ENCODE measurements around the gene DIAPH2. TPM values are rescaled to one million over a fixed set of nuclear protein-coding genes. Genes with fewer than 3 reads are reported as not detected.
A peak's percentile ranks its signal among the peaks of the same experiment; 100 is the strongest.

The DIAPH2 gene
- total and polyA plus RNA-seq, 8 donors: 1.9 to 10.0 (median 5.9) TPM

GRCh38 chrX:97446298-97446882 is 761.7 kb downstream of the DIAPH2 start:
- intact Hi-C loops (cut with DNase I): no loop called here
- no peak for DNase-seq
- peak; percentile 87 for FAIRE-seq
- Histone ChIP-seq H3K4me1 (no peaks in the 10 kb centered on the region), H3K4me3 (no peak overlapping the region), H3K27ac (no peak overlapping the region), H3K27me3 (peaks cover 0 to 6% (median 0%) of the 10 kb centered on the region in 4 donors), H3K36me3 (no peaks in the 10 kb centered on the region), H3K9me3 (no peaks in the 10 kb centered on the region)
- no peak for ATAC-seq
- peak in 1 of 4 donors; percentile 13 for TF ChIP-seq CTCF (IDR thresholded peaks at IDR 0.05)
- 51 to 58% methylated on average over 1 of the region's 1 CpG for WGBS, 2 donors

GRCh38 chrX:97447306-97447705 is 762.7 kb downstream of the DIAPH2 start:
- H3K4me3 ChIP-seq: no peak overlapping the region
- TF ChIP-seq CTCF (IDR thresholded peaks at IDR 0.05): no peak
- WGBS, 2 donors: 73 to 97% methylated on average over 5 of the region's 5 CpGs
- ATAC-seq (no peak), DNase-seq (no peak), FAIRE-seq (no peak)
- intact Hi-C loops (cut with DNase I): no loop called here
- H3K36me3 ChIP-seq: no peaks in the 10 kb centered on the region
- H3K27ac ChIP-seq: no peak overlapping the region
- H3K9me3 ChIP-seq: no peaks in the 10 kb centered on the region
- H3K4me1 ChIP-seq: no peaks in the 10 kb centered on the region
- H3K27me3 ChIP-seq: peaks cover 0 to 9% (median 0%) of the 10 kb centered on the region in 4 donors

GRCh38 chrX:97452283-97452682 is 767.6 kb downstream of the DIAPH2 start:
- no peaks in the 10 kb centered on the region for H3K9me3 ChIP-seq
- DNase-seq: no peak
- FAIRE-seq: no peak
- peaks cover 0 to 9% (median 0%) of the 10 kb centered on the region in 4 donors for H3K27me3 ChIP-seq
- intact Hi-C loops (cut with DNase I): no loop called here
- TF ChIP-seq CTCF (IDR thresholded peaks at IDR 0.05): no peak
- H3K36me3 ChIP-seq: no peaks in the 10 kb centered on the region
- no peak for ATAC-seq
- no peak overlapping the region for H3K27ac ChIP-seq
- H3K4me1 ChIP-seq: no peaks in the 10 kb centered on the region
- no peak overlapping the region for H3K4me3 ChIP-seq

- Histone ChIP-seq H3K4me1 (no peaks in the 10 kb centered on the region), H3K27ac (no peak overlapping the region), H3K36me3 (no peaks in the 10 kb centered on the region), H3K27me3 (peaks cover 0 to 2% (median 0%) of the 10 kb centered on the region in 4 donors), H3K9me3 (no peaks in the 10 kb centered on the region), H3K4me3 (no peak overlapping the region)
- ATAC-seq (no peak), DNase-seq (no peak), FAIRE-seq (no peak)
- intact Hi-C loops (cut with DNase I): no loop called here
- TF ChIP-seq CTCF (IDR thresholded peaks at IDR 0.05): no peak
- 98 to 100% methylated on average over 1 of the region's 1 CpG for WGBS, 2 donors
These were observed 777.1 kb downstream of the DIAPH2 start for GRCh38 chrX:97461763-97462162.

- Histone ChIP-seq H3K27me3 (peaks cover 0 to 9% (median 0%) of the 10 kb centered on the region in 4 donors), H3K4me1 (no peaks in the 10 kb centered on the region), H3K9me3 (no peaks in the 10 kb centered on the region), H3K4me3 (no peak overlapping the region), H3K36me3 (no peaks in the 10 kb centered on the region), H3K27ac (no peak overlapping the region)
- no peak for TF ChIP-seq CTCF (IDR thresholded peaks at IDR 0.05)
- no peak for DNase-seq
- ATAC-seq: no peak
- intact Hi-C loops (cut with DNase I): no loop called here
- FAIRE-seq: no peak
- WGBS, 2 donors: 85 to 96% methylated on average over 5 to 6 of the region's 6 CpGs
These were observed 786.4 kb downstream of the DIAPH2 start for GRCh38 chrX:97471071-97471470.

Data from pancreas (tissue), 10 donors.